Measurements from ENCODE around the gene CDK14.
A peak's percentile ranks its signal among the peaks of the same experiment; 100 is the strongest.

CDK14 gene

GRCh38 chr7:91165006-91165845 lies 569.1 kb downstream of the CDK14 start:
- TF ChIP-seq REST (IDR thresholded peaks at IDR 0.05; ENCODE audit: low read depth) (no peak), ZBTB7A (IDR thresholded peaks at IDR 0.05; ENCODE audit: low read depth) (no peak), TEAD4 (IDR thresholded peaks at IDR 0.05) (peak; percentile 27; the same call in 1 of the 2 replicates), MAX (IDR thresholded peaks at IDR 0.05) (no peak)

GRCh38 chr7:91165846-91166230 lies 569.7 kb downstream of the CDK14 start:
- TF ChIP-seq TAF1 (IDR thresholded peaks at IDR 0.05; ENCODE audit: low read depth) (no peak), CREB1 (IDR thresholded peaks at IDR 0.05; ENCODE audit: low read depth) (no peak), NFIC (IDR thresholded peaks at IDR 0.05) (no peak), FOXM1 (IDR thresholded peaks at IDR 0.05; ENCODE audit: borderline replicate concordance, low read depth) (no peak), ZBTB7A (IDR thresholded peaks at IDR 0.05; ENCODE audit: low read depth) (no peak), EP300 (IDR thresholded peaks at IDR 0.05; ENCODE audit: borderline replicate concordance) (no peak), YY1 (IDR thresholded peaks at IDR 0.05; ENCODE audit: low read depth) (no peak), EGR1 (IDR thresholded peaks at IDR 0.05) (no peak), RAD21 (IDR thresholded peaks at IDR 0.05; ENCODE audit: low read depth) (no peak)

DNA sequence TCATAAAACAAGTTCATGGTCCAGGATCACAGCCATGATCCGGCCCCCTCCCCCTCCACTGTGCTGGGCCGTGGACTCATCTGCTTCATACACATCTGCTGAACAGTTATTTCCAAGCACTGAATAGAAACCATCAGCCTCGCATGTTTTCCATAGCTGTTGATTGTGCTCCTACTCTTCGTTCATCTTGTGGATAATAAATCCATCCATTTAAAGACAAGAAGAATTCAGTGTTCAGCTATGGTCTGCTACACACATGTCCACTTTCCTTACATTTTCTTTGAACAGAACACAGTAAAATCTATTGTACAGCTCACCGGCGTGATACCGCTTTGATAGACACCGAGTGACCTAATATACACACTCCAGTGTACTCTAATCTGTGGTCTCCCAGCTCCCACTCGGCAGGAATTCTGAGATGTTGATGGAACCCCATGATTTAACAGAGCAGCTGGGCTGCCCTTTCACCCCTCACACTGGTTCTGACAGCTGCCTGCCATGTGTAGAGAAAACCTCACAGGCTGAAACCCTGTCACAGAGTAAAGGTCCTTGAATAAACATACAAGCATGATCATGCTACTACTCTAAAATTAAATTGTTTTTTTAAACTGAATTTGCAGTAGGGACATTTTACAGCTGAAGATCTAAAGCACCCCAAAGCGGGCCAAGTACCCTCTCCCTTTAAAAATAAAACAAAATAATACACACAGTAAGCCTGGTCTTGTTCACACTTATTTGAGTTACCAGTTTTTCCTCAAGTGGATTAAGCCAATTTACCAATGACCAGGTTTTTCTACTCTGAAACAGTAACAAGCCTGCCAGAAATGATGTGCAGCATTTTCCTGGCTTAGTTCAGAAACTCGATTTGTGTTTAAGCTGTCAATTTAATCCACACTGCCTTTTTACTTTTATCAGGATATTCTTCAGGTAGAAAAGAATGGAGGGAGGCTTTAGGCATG lies 573.0 kb downstream of the CDK14 start:
- TF ChIP-seq EGR1 (IDR thresholded peaks at IDR 0.05) = no peak
- TF ChIP-seq REST (IDR thresholded peaks at IDR 0.05; ENCODE audit: low read depth) = no peak
- no peak for TF ChIP-seq FOXM1 (IDR thresholded peaks at IDR 0.05; ENCODE audit: borderline replicate concordance, low read depth)
- no peak for TF ChIP-seq CREB1 (IDR thresholded peaks at IDR 0.05; ENCODE audit: low read depth)
- no peak for TF ChIP-seq USF1 (IDR thresholded peaks at IDR 0.05)
- no peak for TF ChIP-seq TAF1 (IDR thresholded peaks at IDR 0.05; ENCODE audit: low read depth)
- TF ChIP-seq TCF12 (IDR thresholded peaks at IDR 0.05; ENCODE audit: low read depth) = no peak
- TF ChIP-seq TEAD4 (IDR thresholded peaks at IDR 0.05) = no peak
- TF ChIP-seq MAX (IDR thresholded peaks at IDR 0.05) = no peak
- TF ChIP-seq CEBPB (IDR thresholded peaks at IDR 0.05) = no peak
- no peak for TF ChIP-seq YY1 (IDR thresholded peaks at IDR 0.05; ENCODE audit: low read depth)
- TF ChIP-seq EP300 (IDR thresholded peaks at IDR 0.05; ENCODE audit: borderline replicate concordance) = no peak
- no peak for TF ChIP-seq NFIC (IDR thresholded peaks at IDR 0.05)
- no peak for TF ChIP-seq ZBTB7A (IDR thresholded peaks at IDR 0.05; ENCODE audit: low read depth)
- TF ChIP-seq RAD21 (IDR thresholded peaks at IDR 0.05; ENCODE audit: low read depth) = no peak

GRCh38 chr7:91169830-91170191 lies 573.7 kb downstream of the CDK14 start:
- TF ChIP-seq TEAD4 (IDR thresholded peaks at IDR 0.05) (no peak), TCF12 (IDR thresholded peaks at IDR 0.05; ENCODE audit: low read depth) (no peak), YY1 (IDR thresholded peaks at IDR 0.05; ENCODE audit: low read depth) (no peak), USF1 (IDR thresholded peaks at IDR 0.05) (no peak), EP300 (IDR thresholded peaks at IDR 0.05; ENCODE audit: borderline replicate concordance) (no peak), MAX (IDR thresholded peaks at IDR 0.05) (no peak), FOXM1 (IDR thresholded peaks at IDR 0.05; ENCODE audit: borderline replicate concordance, low read depth) (no peak), TAF1 (IDR thresholded peaks at IDR 0.05; ENCODE audit: low read depth) (no peak), CREB1 (IDR thresholded peaks at IDR 0.05; ENCODE audit: low read depth) (no peak), RAD21 (IDR thresholded peaks at IDR 0.05; ENCODE audit: low read depth) (no peak), NFIC (IDR thresholded peaks at IDR 0.05) (no peak), ZBTB7A (IDR thresholded peaks at IDR 0.05; ENCODE audit: low read depth) (no peak), REST (IDR thresholded peaks at IDR 0.05; ENCODE audit: low read depth) (no peak), CEBPB (IDR thresholded peaks at IDR 0.05) (no peak), EGR1 (IDR thresholded peaks at IDR 0.05) (no peak)
